HEK293 (cell line): ENCODE measurements around the gene DEDD2.

Experiments used
- CTCF ChIA-PET: fragments of 350-600 bp; formaldehyde crosslinking; extraction: SDS; loops from one replicate; lab custom pipeline; 2021; ENCODE audit warnings: antibody characterized with exemption; lab: Yijun Ruan, JAX
- POLR2A ChIA-PET: fragments of 300-600 bp; formaldehyde crosslinking; extraction: SDS; loops from one replicate; lab custom pipeline; 2020; ENCODE audit warnings: antibody characterized with exemption, inconsistent platforms; lab: Yijun Ruan, JAX
- H3K27ac ChIP-seq: fragments of 200-500 bp; sonication (Bioruptor generic); 2 replicates; pipeline ENCODE4 v1.5.1; 2014; ENCODE audit warnings: low read depth, low read length, control low read depth, inconsistent platforms; ENCODE audit errors: extremely low read depth
- H3K36me3 ChIP-seq, 2 experiments: fragments of 200-500 bp in 1 of 2; sonication (Bioruptor generic) in 1 of 2; 1 replicate in 1 of 2; 2 replicates in 1 of 2; pipeline ENCODE4 v1.5.1; 2014 to 2017; ENCODE audit warnings: inconsistent platforms in 2 of 2, low read length in 2 of 2; ENCODE audit not compliant: control insufficient read depth in 2 of 2, insufficient read depth in 1 of 2
- H3K4me1 ChIP-seq: fragments of 200-500 bp; sonication (Bioruptor generic); 2 replicates; pipeline ENCODE4 v1.5.1; 2014; ENCODE audit warnings: mild to moderate bottlenecking, low read length, inconsistent platforms; ENCODE audit not compliant: control insufficient read depth, insufficient read depth
- H3K4me3 ChIP-seq: 2 replicates; pipeline ENCODE4 v1.5.1; 2011; ENCODE audit warnings: low read depth, mild to moderate bottlenecking, control low read depth, low read length, moderate library complexity
- H3K9me3 ChIP-seq: fragments of 200-500 bp; sonication (Bioruptor generic); 2 replicates; pipeline ENCODE4 v1.5.1; 2014; ENCODE audit warnings: low read depth, low read length, inconsistent platforms; ENCODE audit not compliant: control insufficient read depth, insufficient read depth
- GLIS2 ChIP-seq: fragments of 450-650 bp; formaldehyde crosslinking; IDR thresholded peaks from 2 replicates; pipeline ENCODE4 v1.5.1; 2016; ENCODE audit warnings: missing biosample characterization, missing genetic modification characterization
- MZF1 ChIP-seq: fragments of 450-650 bp; formaldehyde crosslinking; IDR thresholded peaks from 2 replicates; pipeline ENCODE4 v1.5.1; 2017; ENCODE audit warnings: missing biosample characterization, missing genetic modification characterization, borderline replicate concordance
- ZBTB17 ChIP-seq: fragments of 450-650 bp; formaldehyde crosslinking; IDR thresholded peaks from 2 replicates; pipeline ENCODE4 v1.5.1; 2016; ENCODE audit warnings: missing biosample characterization, missing genetic modification characterization
- ZNF157 ChIP-seq: fragments of 450-650 bp; formaldehyde crosslinking; IDR thresholded peaks from 2 replicates; pipeline ENCODE4 v1.5.1; 2016; ENCODE audit warnings: missing biosample characterization, missing genetic modification characterization
- ZNF24 ChIP-seq: fragments of 450-650 bp; formaldehyde crosslinking; IDR thresholded peaks from 2 replicates; pipeline ENCODE4 v1.5.1; 2016; ENCODE audit warnings: missing biosample characterization, missing genetic modification characterization
- ZNF391 ChIP-seq: fragments of 450-650 bp; formaldehyde crosslinking; IDR thresholded peaks from 2 replicates; pipeline ENCODE4 v1.5.1; 2016; ENCODE audit warnings: low read depth, missing biosample characterization, missing genetic modification characterization, borderline replicate concordance
- ZNF394 ChIP-seq: fragments of 450-650 bp; formaldehyde crosslinking; IDR thresholded peaks from 2 replicates; pipeline ENCODE4 v1.5.1; 2016; ENCODE audit warnings: missing biosample characterization, missing genetic modification characterization, mild to moderate bottlenecking, moderate library complexity, borderline replicate concordance
- ZNF555 ChIP-seq: fragments of 450-650 bp; formaldehyde crosslinking; conservative IDR thresholded peaks from 2 replicates; pipeline ENCODE4 v1.5.1; 2017; ENCODE audit warnings: missing biosample characterization, mild to moderate bottlenecking, missing genetic modification characterization, inconsistent platforms
- ZNF560 ChIP-seq: fragments of 450-650 bp; formaldehyde crosslinking; IDR thresholded peaks from 2 replicates; pipeline ENCODE4 v1.5.1; 2017; ENCODE audit warnings: missing biosample characterization, missing genetic modification characterization, borderline replicate concordance
- ZNF600 ChIP-seq: fragments of 450-650 bp; formaldehyde crosslinking; IDR thresholded peaks from 2 replicates; pipeline ENCODE4 v1.5.1; 2016; ENCODE audit warnings: missing biosample characterization, missing genetic modification characterization
- ZNF626 ChIP-seq: fragments of 450-650 bp; sonication (Bioruptor Pico); formaldehyde crosslinking; IDR thresholded peaks from 2 replicates; pipeline ENCODE4 v1.5.1; 2018; ENCODE audit warnings: missing biosample characterization, missing genetic modification characterization, inconsistent platforms
- ZNF791 ChIP-seq: fragments of 450-650 bp; formaldehyde crosslinking; IDR thresholded peaks from 2 replicates; pipeline ENCODE4 v1.5.1; 2016; ENCODE audit warnings: missing biosample characterization, missing genetic modification characterization
- ZXDB ChIP-seq: fragments of 450-650 bp; formaldehyde crosslinking; IDR thresholded peaks from 2 replicates; pipeline ENCODE4 v1.5.1; 2016; ENCODE audit warnings: missing biosample characterization, missing genetic modification characterization
- TF ChIP-seq, protein P1 (sequence below): fragments of 450-650 bp; formaldehyde crosslinking; IDR thresholded peaks from 2 replicates; pipeline ENCODE4 v1.5.1; 2016; ENCODE audit warnings: missing biosample characterization, missing genetic modification characterization, borderline replicate concordance
- TF ChIP-seq, protein P2 (sequence below): fragments of 450-650 bp; formaldehyde crosslinking; IDR thresholded peaks from 2 replicates; pipeline ENCODE4 v1.5.1; 2017; ENCODE audit warnings: missing biosample characterization, missing genetic modification characterization
- TF ChIP-seq, protein P3 (sequence below): fragments of 450-650 bp; formaldehyde crosslinking; IDR thresholded peaks from 2 replicates; pipeline ENCODE4 v1.5.1; 2016; ENCODE audit warnings: missing biosample characterization, missing genetic modification characterization
- TF ChIP-seq, protein P4 (sequence below): fragments of 450-650 bp; formaldehyde crosslinking; IDR thresholded peaks from 2 replicates; pipeline ENCODE4 v1.5.1; 2017; ENCODE audit warnings: missing biosample characterization, missing genetic modification characterization
- TF ChIP-seq, protein P5 (sequence below): fragments of 450-650 bp; formaldehyde crosslinking; IDR thresholded peaks from 2 replicates; pipeline ENCODE4 v1.5.1; 2016; ENCODE audit warnings: missing biosample characterization, missing genetic modification characterization

DEDD2 gene

DNA sequence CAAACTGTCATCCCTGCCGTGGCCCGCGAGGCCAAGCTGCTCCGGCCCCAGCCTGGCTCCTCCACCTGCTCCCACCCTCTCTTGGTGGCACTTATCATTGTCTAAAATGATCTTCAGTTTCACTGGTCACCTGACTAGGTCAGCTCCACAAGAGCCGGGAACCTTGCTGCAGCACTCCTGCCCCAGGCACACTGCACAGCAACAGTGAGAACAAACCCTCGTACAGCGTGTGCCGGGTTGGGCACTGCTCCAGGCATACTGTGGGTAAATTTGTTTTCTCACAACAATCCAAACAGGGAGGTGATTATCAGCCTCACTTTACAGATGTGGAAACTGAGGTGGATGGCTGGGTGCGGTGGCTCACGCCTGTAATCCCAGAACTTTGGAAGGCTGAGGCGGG lies 8.9 kb downstream of the DEDD2 start (continued):
- TF ChIP-seq, protein P1, sequence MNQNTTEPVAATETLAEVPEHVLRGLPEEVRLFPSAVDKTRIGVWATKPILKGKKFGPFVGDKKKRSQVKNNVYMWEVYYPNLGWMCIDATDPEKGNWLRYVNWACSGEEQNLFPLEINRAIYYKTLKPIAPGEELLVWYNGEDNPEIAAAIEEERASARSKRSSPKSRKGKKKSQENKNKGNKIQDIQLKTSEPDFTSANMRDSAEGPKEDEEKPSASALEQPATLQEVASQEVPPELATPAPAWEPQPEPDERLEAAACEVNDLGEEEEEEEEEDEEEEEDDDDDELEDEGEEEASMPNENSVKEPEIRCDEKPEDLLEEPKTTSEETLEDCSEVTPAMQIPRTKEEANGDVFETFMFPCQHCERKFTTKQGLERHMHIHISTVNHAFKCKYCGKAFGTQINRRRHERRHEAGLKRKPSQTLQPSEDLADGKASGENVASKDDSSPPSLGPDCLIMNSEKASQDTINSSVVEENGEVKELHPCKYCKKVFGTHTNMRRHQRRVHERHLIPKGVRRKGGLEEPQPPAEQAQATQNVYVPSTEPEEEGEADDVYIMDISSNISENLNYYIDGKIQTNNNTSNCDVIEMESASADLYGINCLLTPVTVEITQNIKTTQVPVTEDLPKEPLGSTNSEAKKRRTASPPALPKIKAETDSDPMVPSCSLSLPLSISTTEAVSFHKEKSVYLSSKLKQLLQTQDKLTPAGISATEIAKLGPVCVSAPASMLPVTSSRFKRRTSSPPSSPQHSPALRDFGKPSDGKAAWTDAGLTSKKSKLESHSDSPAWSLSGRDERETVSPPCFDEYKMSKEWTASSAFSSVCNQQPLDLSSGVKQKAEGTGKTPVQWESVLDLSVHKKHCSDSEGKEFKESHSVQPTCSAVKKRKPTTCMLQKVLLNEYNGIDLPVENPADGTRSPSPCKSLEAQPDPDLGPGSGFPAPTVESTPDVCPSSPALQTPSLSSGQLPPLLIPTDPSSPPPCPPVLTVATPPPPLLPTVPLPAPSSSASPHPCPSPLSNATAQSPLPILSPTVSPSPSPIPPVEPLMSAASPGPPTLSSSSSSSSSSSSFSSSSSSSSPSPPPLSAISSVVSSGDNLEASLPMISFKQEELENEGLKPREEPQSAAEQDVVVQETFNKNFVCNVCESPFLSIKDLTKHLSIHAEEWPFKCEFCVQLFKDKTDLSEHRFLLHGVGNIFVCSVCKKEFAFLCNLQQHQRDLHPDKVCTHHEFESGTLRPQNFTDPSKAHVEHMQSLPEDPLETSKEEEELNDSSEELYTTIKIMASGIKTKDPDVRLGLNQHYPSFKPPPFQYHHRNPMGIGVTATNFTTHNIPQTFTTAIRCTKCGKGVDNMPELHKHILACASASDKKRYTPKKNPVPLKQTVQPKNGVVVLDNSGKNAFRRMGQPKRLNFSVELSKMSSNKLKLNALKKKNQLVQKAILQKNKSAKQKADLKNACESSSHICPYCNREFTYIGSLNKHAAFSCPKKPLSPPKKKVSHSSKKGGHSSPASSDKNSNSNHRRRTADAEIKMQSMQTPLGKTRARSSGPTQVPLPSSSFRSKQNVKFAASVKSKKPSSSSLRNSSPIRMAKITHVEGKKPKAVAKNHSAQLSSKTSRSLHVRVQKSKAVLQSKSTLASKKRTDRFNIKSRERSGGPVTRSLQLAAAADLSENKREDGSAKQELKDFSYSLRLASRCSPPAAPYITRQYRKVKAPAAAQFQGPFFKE (tag by site-specific recombination): no peak
- no peak for TF ChIP-seq ZNF555 (tag by site-specific recombination)

DNA sequence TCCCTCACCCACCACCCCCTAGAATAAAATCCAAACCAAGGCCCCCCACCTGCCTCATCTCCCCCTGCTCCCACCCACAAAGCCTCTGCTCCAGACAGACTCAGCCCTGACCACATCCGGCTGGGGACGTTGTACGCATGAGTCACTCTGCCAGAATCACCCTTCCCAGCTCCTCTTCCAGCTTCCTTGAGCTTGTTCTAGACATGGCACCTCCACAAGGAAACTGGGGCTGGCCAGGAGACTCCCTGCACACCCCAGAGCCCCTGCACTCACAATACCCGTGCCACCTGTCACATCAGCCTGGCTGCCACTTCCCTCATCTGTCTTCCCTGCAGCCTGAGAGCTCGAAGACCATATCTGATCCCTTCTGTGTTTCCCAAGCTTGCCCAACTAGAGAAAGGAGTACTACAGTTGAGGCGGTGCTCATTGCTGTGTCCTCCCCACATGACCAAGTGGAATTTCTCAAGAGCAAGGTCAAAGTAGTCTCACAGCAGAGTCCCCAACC lies 9.7 kb downstream of the DEDD2 start:
- no peak overlapping the region for H3K4me3 ChIP-seq
- TF ChIP-seq ZNF600 (tag by site-specific recombination) (peak; percentile 48; the same call in 1 of the 2 replicates), ZNF791 (tag by site-specific recombination) (no peak), ZNF394 (tag by site-specific recombination) (peak; percentile 37; the same call in 1 of the 2 replicates)
- H3K27ac ChIP-seq: no peak overlapping the region
- POLR2A ChIA-PET: interaction anchor here (0.7 to 2.8 kb wide), 4 partner anchors 8 to 189 kb away, joined by 3 to 20 read pairs (median 4); partner anchors contain the start of genes DEDD2, GSK3A and ZNF526
- no peaks in the 10 kb centered on the region for H3K9me3 ChIP-seq
- CTCF ChIA-PET: interaction anchor here (0.5 to 1.6 kb wide), 9 partner anchors 9 to 389 kb away, joined by 3 to 7 read pairs (median 3); no protein-coding TSS in a partner anchor
- peaks cover 86 to 100% of the 10 kb centered on the region in 2 experiments for H3K36me3 ChIP-seq
- H3K4me1 ChIP-seq: no peaks in the 10 kb centered on the region

DNA sequence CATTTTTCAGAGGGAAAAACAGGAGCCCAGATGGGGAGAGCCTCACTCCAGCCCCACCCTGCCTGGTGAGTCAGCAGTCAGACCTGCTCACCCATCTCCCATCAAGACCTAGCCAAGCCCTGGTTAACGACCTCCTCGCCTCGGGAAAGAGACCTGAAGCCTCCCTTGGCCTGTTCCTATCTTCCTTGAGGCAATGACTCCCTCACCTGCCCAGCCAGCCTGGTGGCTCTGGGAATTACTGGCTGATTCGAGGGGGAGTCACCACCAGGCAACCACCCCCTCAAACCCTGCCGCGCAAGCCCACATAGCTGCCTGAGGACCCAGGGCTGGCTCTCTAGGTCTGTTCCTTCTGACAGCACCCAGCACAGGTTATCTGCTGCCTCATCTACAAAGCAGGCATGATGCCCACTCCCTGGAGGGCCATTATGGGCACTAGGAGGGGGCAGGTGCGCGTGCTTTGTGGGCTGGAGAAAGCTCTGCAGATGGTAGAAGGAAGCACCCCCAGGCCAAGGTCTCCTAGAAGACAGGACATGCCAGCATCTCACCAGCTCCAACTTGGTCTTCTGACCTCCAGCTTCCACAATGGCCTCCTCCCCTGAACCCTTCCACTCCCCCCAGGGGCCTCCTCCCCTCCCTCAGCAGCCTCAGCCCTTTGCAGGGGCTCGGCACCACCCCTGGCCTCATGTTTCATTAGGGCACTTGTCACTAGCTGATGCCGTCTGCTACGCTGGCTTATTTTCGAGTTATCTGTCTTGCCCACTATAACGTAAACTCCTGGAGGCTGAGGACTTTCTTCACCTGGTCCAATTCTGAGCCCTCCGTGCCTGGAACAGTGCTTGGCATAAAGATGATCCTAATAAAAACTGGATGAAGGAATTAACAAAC lies 10.4 kb downstream of the DEDD2 start:
- POLR2A ChIA-PET: interaction anchor here (0.7 to 2.8 kb wide), 4 partner anchors 9 to 190 kb away, joined by 3 to 20 read pairs (median 4); partner anchors contain the start of genes DEDD2, GSK3A and ZNF526
- Histone ChIP-seq H3K9me3 (no peaks in the 10 kb centered on the region), H3K4me3 (no peak overlapping the region), H3K4me1 (no peaks in the 10 kb centered on the region), H3K36me3 (peaks cover 88 to 97% of the 10 kb centered on the region in 2 experiments), H3K27ac (peak overlapping the region; percentile 39)
- CTCF ChIA-PET: interaction anchor here (0.5 to 1.6 kb wide), 7 partner anchors 10 to 389 kb away, joined by 3 to 7 read pairs (median 4); no protein-coding TSS in a partner anchor
- TF ChIP-seq GLIS2 (tag by site-specific recombination) (peak; percentile 47), ZNF626 (tag by site-specific recombination) (no peak), ZNF24 (no peak), ZNF391 (tag by site-specific recombination) (no peak), ZNF157 (tag by site-specific recombination) (no peak), ZBTB17 (peak; percentile 61), ZXDB (tag by site-specific recombination) (no peak), ZNF560 (tag by site-specific recombination) (no peak), MZF1 (tag by site-specific recombination) (no peak)
- TF ChIP-seq, protein P2, sequence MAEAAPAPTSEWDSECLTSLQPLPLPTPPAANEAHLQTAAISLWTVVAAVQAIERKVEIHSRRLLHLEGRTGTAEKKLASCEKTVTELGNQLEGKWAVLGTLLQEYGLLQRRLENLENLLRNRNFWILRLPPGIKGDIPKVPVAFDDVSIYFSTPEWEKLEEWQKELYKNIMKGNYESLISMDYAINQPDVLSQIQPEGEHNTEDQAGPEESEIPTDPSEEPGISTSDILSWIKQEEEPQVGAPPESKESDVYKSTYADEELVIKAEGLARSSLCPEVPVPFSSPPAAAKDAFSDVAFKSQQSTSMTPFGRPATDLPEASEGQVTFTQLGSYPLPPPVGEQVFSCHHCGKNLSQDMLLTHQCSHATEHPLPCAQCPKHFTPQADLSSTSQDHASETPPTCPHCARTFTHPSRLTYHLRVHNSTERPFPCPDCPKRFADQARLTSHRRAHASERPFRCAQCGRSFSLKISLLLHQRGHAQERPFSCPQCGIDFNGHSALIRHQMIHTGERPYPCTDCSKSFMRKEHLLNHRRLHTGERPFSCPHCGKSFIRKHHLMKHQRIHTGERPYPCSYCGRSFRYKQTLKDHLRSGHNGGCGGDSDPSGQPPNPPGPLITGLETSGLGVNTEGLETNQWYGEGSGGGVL (tag by site-specific recombination): no peak
- TF ChIP-seq, protein P3, sequence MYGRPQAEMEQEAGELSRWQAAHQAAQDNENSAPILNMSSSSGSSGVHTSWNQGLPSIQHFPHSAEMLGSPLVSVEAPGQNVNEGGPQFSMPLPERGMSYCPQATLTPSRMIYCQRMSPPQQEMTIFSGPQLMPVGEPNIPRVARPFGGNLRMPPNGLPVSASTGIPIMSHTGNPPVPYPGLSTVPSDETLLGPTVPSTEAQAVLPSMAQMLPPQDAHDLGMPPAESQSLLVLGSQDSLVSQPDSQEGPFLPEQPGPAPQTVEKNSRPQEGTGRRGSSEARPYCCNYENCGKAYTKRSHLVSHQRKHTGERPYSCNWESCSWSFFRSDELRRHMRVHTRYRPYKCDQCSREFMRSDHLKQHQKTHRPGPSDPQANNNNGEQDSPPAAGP (tag by site-specific recombination): peak; percentile 55
- TF ChIP-seq, protein P4, sequence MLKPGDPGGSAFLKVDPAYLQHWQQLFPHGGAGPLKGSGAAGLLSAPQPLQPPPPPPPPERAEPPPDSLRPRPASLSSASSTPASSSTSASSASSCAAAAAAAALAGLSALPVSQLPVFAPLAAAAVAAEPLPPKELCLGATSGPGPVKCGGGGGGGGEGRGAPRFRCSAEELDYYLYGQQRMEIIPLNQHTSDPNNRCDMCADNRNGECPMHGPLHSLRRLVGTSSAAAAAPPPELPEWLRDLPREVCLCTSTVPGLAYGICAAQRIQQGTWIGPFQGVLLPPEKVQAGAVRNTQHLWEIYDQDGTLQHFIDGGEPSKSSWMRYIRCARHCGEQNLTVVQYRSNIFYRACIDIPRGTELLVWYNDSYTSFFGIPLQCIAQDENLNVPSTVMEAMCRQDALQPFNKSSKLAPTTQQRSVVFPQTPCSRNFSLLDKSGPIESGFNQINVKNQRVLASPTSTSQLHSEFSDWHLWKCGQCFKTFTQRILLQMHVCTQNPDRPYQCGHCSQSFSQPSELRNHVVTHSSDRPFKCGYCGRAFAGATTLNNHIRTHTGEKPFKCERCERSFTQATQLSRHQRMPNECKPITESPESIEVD (tag by site-specific recombination): no peak
- TF ChIP-seq, protein P5, sequence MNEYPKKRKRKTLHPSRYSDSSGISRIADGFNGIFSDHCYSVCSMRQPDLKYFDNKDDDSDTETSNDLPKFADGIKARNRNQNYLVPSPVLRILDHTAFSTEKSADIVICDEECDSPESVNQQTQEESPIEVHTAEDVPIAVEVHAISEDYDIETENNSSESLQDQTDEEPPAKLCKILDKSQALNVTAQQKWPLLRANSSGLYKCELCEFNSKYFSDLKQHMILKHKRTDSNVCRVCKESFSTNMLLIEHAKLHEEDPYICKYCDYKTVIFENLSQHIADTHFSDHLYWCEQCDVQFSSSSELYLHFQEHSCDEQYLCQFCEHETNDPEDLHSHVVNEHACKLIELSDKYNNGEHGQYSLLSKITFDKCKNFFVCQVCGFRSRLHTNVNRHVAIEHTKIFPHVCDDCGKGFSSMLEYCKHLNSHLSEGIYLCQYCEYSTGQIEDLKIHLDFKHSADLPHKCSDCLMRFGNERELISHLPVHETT (tag by site-specific recombination): no peak
